Measurements from ENCODE around the gene NAT9.

The NAT9 gene

GRCh38 chr17:74725111-74725510, 51.0 kb downstream of the NAT9 start:
- H2BK120ac ChIP-seq (ENCODE audit: low read depth, low read length) = no peak overlapping the region
- no peak overlapping the region for H3K56ac ChIP-seq (ENCODE audit: low read length)
- no peak overlapping the region for H3K27ac ChIP-seq (ENCODE audit: low read depth, low read length)
- no peak for DNase-seq
- no peak overlapping the region for H4K8ac ChIP-seq (ENCODE audit: low read depth, low read length)
- no peak overlapping the region for H3K18ac ChIP-seq (ENCODE audit: low read length)
- no peaks in the 10 kb centered on the region for H3K27me3 ChIP-seq (ENCODE audit: insufficient read depth, low read length, poor library complexity)
- no CpG with 5 or more reads among the region's 3 CpGs for WGBS (ENCODE audit: extremely low coverage, insufficient coverage, low lambda C conversion rate)
- no peak overlapping the region for H2BK15ac ChIP-seq (replicated peaks; ENCODE audit: low read depth)
- no peaks in the 10 kb centered on the region for H3K79me1 ChIP-seq (ENCODE audit: low read length)
- no peak overlapping the region for H3K4me2 ChIP-seq (ENCODE audit: low read length)
- H2BK5ac ChIP-seq (ENCODE audit: low read length) = no peak overlapping the region
- no peaks in the 10 kb centered on the region for H3K4me1 ChIP-seq (ENCODE audit: control insufficient read depth, low read depth, low read length)
- H3K9ac ChIP-seq (ENCODE audit: low read length) = no peak overlapping the region
- H4K5ac ChIP-seq (ENCODE audit: low read length) = no peak overlapping the region
- no peak overlapping the region for H2AK5ac ChIP-seq (ENCODE audit: low read length)
- H3K79me2 ChIP-seq (ENCODE audit: control insufficient read depth, insufficient read depth, low read length) = no peaks in the 10 kb centered on the region
- no peaks in the 10 kb centered on the region for H3K36me3 ChIP-seq (ENCODE audit: control insufficient read depth, insufficient read depth, low read length)
- H3K4ac ChIP-seq (ENCODE audit: low read depth, low read length) = no peak overlapping the region
- no peak overlapping the region for H3K23ac ChIP-seq (ENCODE audit: low read length)
- no peak overlapping the region for H3K4me3 ChIP-seq (ENCODE audit: low read length)

- Histone ChIP-seq H3K4me3 (ENCODE audit: low read length) (no peak overlapping the region), H3K36me3 (ENCODE audit: control insufficient read depth, insufficient read depth, low read length) (no peaks in the 10 kb centered on the region), H2BK120ac (ENCODE audit: low read depth, low read length) (no peak overlapping the region), H3K9ac (ENCODE audit: low read length) (no peak overlapping the region), H2BK5ac (ENCODE audit: low read length) (no peak overlapping the region), H2BK15ac (replicated peaks; ENCODE audit: low read depth) (no peak overlapping the region), H3K4me1 (ENCODE audit: control insufficient read depth, low read depth, low read length) (no peaks in the 10 kb centered on the region), H3K4me2 (ENCODE audit: low read length) (no peak overlapping the region), H3K79me2 (ENCODE audit: control insufficient read depth, insufficient read depth, low read length) (no peaks in the 10 kb centered on the region), H3K79me1 (ENCODE audit: low read length) (no peaks in the 10 kb centered on the region), H3K23ac (ENCODE audit: low read length) (no peak overlapping the region), H3K56ac (ENCODE audit: low read length) (no peak overlapping the region), H3K4ac (ENCODE audit: low read depth, low read length) (no peak overlapping the region), H2AK5ac (ENCODE audit: low read length) (no peak overlapping the region), H4K5ac (ENCODE audit: low read length) (no peak overlapping the region), H4K8ac (ENCODE audit: low read depth, low read length) (no peak overlapping the region), H3K27me3 (ENCODE audit: insufficient read depth, low read length, poor library complexity) (no peaks in the 10 kb centered on the region), H3K18ac (ENCODE audit: low read length) (no peak overlapping the region), H3K27ac (ENCODE audit: low read depth, low read length) (no peak overlapping the region)
- no CpG with 5 or more reads among the region's 5 CpGs for WGBS (ENCODE audit: extremely low coverage, insufficient coverage, low lambda C conversion rate)
- no peak for DNase-seq
Measured at GRCh38 chr17:74723891-74724290, 52.3 kb downstream of the NAT9 start.

GRCh38 chr17:74722782-74723181, 53.4 kb downstream of the NAT9 start:
- no peaks in the 10 kb centered on the region for H3K27me3 ChIP-seq (ENCODE audit: insufficient read depth, low read length, poor library complexity)
- no peak overlapping the region for H3K18ac ChIP-seq (ENCODE audit: low read length)
- no peak overlapping the region for H3K27ac ChIP-seq (ENCODE audit: low read depth, low read length)
- H3K79me1 ChIP-seq (ENCODE audit: low read length) = no peaks in the 10 kb centered on the region
- H3K4me3 ChIP-seq (ENCODE audit: low read length) = no peak overlapping the region
- H3K4me2 ChIP-seq (ENCODE audit: low read length) = no peak overlapping the region
- no peak overlapping the region for H3K4ac ChIP-seq (ENCODE audit: low read depth, low read length)
- no peak overlapping the region for H4K8ac ChIP-seq (ENCODE audit: low read depth, low read length)
- H3K9ac ChIP-seq (ENCODE audit: low read length) = no peak overlapping the region
- H3K36me3 ChIP-seq (ENCODE audit: control insufficient read depth, insufficient read depth, low read length) = no peaks in the 10 kb centered on the region
- H4K5ac ChIP-seq (ENCODE audit: low read length) = no peak overlapping the region
- DNase-seq = no peak
- no peak overlapping the region for H2BK120ac ChIP-seq (ENCODE audit: low read depth, low read length)
- H2AK5ac ChIP-seq (ENCODE audit: low read length) = no peak overlapping the region
- H3K56ac ChIP-seq (ENCODE audit: low read length) = no peak overlapping the region
- H2BK5ac ChIP-seq (ENCODE audit: low read length) = no peak overlapping the region
- H2BK15ac ChIP-seq (replicated peaks; ENCODE audit: low read depth) = no peak overlapping the region
- no CpG with 5 or more reads among the region's 4 CpGs for WGBS (ENCODE audit: extremely low coverage, insufficient coverage, low lambda C conversion rate)
- H3K23ac ChIP-seq (ENCODE audit: low read length) = no peak overlapping the region
- H3K4me1 ChIP-seq (ENCODE audit: control insufficient read depth, low read depth, low read length) = no peaks in the 10 kb centered on the region
- no peaks in the 10 kb centered on the region for H3K79me2 ChIP-seq (ENCODE audit: control insufficient read depth, insufficient read depth, low read length)
